Tibial artery (tissue), 4 donors: ENCODE measurements around the gene ZEB2.

Source experiments
- DNase-seq, 2 donors: peaks; one replicate each; pipeline ENCODE4 v3.0.0-alpha.2; 2019
- H3K27ac ChIP-seq, 2 donors: fragments of 200-600 bp; sonication (generic) in 1 of 2; 1 replicate in 1 of 2; 2 replicates in 1 of 2; pipeline ENCODE4 v1.5.1; 2018 to 2019; ENCODE audit warnings: mild to moderate bottlenecking in 1 of 2
- H3K27me3 ChIP-seq, 2 donors: fragments of 200-600 bp; sonication (generic) in 1 of 2; one replicate each; pipeline versions ENCODE4 v1.5.1 to v1.6.0; 2016 to 2019
- H3K36me3 ChIP-seq, 3 donors: fragments of 200-600 bp; sonication (generic) in 2 of 3; one replicate each; pipeline ENCODE4 v1.5.1; 2016 to 2019; ENCODE audit warnings: mild to moderate bottlenecking in 2 of 3
- H3K4me1 ChIP-seq, 4 donors: fragments of 200-600 bp; sonication (generic) in 2 of 4; 1 replicate in 3 of 4; 2 replicates in 1 of 4; pipeline ENCODE4 v1.5.1; 2016 to 2019
- H3K4me3 ChIP-seq, 2 donors: fragments of 200-600 bp; sonication (generic) in 1 of 2; 1 replicate in 1 of 2; 2 replicates in 1 of 2; pipeline ENCODE4 v1.5.1; 2018 to 2019; ENCODE audit warnings: mild to moderate bottlenecking in 2 of 2
- H3K9me3 ChIP-seq, 3 donors: fragments of 200-600 bp; sonication (generic) in 1 of 3; one replicate each; pipeline ENCODE4 v1.5.1; 2016 to 2019
- CTCF ChIP-seq, 2 experiments: fragments of 200-600 bp in 1 of 2; fragments of 450-650 bp in 1 of 2; IDR thresholded peaks; one replicate each; pipeline ENCODE4 v1.5.1; 2017 to 2019; ENCODE audit warnings: antibody characterized with exemption in 2 of 2, mild to moderate bottlenecking in 1 of 2, moderate library complexity in 1 of 2
- intact Hi-C: fragments of 100-400 bp; cut with DNase I; formaldehyde crosslinking; loops from one replicate; pipeline ENCODE4 v1.15.0; 2023; ENCODE audit warnings: low total_unique reads

The ZEB2 gene

GRCh38 chr2:144374163-144374661 is 145.7 kb downstream of the ZEB2 start:
- no peak for TF ChIP-seq CTCF (IDR thresholded peaks at IDR 0.05)
- Histone ChIP-seq H3K27me3 (no peaks in the 10 kb centered on the region), H3K36me3 (no peaks in the 10 kb centered on the region), H3K9me3 (no peaks in the 10 kb centered on the region), H3K4me3 (no peak overlapping the region), H3K4me1 (peaks cover 0 to 10% (median 2%) of the 10 kb centered on the region in 4 donors), H3K27ac (no peak overlapping the region)
- intact Hi-C loops: no loop called here
- DNase-seq: no peak

GRCh38 chr2:144372410-144373080 is 147.4 kb downstream of the ZEB2 start:
- Histone ChIP-seq H3K27ac (no peak overlapping the region), H3K4me3 (no peak overlapping the region), H3K9me3 (no peaks in the 10 kb centered on the region), H3K4me1 (peaks cover 0 to 10% (median 2%) of the 10 kb centered on the region in 4 donors), H3K36me3 (no peaks in the 10 kb centered on the region), H3K27me3 (no peaks in the 10 kb centered on the region)
- intact Hi-C loops: no loop called here
- no peak for TF ChIP-seq CTCF (IDR thresholded peaks at IDR 0.05)
- DNase-seq: no peak

- no peak overlapping the region for H3K4me3 ChIP-seq
- no peaks in the 10 kb centered on the region for H3K27me3 ChIP-seq
- H3K36me3 ChIP-seq: no peaks in the 10 kb centered on the region
- no peak for TF ChIP-seq CTCF (IDR thresholded peaks at IDR 0.05)
- H3K27ac ChIP-seq: no peak overlapping the region
- no peaks in the 10 kb centered on the region for H3K9me3 ChIP-seq
- intact Hi-C loops: no loop called here
- H3K4me1 ChIP-seq: peaks cover 0 to 11% (median 0%) of the 10 kb centered on the region in 4 donors
- no peak for DNase-seq
Measured at GRCh38 chr2:144370937-144371584, 148.9 kb downstream of the ZEB2 start.

- no peaks in the 10 kb centered on the region for H3K27me3 ChIP-seq
- H3K9me3 ChIP-seq: no peaks in the 10 kb centered on the region
- peaks cover 0 to 11% (median 0%) of the 10 kb centered on the region in 4 donors for H3K4me1 ChIP-seq
- intact Hi-C loops: no loop called here
- H3K4me3 ChIP-seq: no peak overlapping the region
- no peak for DNase-seq
- TF ChIP-seq CTCF (IDR thresholded peaks at IDR 0.05): no peak
- H3K27ac ChIP-seq: no peak overlapping the region
- no peaks in the 10 kb centered on the region for H3K36me3 ChIP-seq
Measured at GRCh38 chr2:144369416-144369815, 150.5 kb downstream of the ZEB2 start.

GRCh38 chr2:144366825-144367429 is 153.0 kb downstream of the ZEB2 start:
- Histone ChIP-seq H3K27me3 (no peaks in the 10 kb centered on the region), H3K4me1 (peaks cover 0 to 19% (median 0%) of the 10 kb centered on the region in 4 donors), H3K27ac (no peak overlapping the region), H3K9me3 (no peaks in the 10 kb centered on the region), H3K4me3 (no peak overlapping the region), H3K36me3 (no peaks in the 10 kb centered on the region)
- no peak for DNase-seq
- no peak for TF ChIP-seq CTCF (IDR thresholded peaks at IDR 0.05)
- intact Hi-C loops: no loop called here
